ENCODE measurements around the gene TIRAP.

The TIRAP gene

GRCh38 chr11:126334659-126335462 lies 52.0 kb downstream of the TIRAP start:
- no peak for TF ChIP-seq CTCF (IDR thresholded peaks at IDR 0.05; ENCODE audit: low read length, missing control alignments)
- H3K4me3 ChIP-seq (replicated peaks; ENCODE audit: low read depth, low read length): no peak overlapping the region
- DNase-seq (ENCODE audit: low read depth): no peak

GRCh38 chr11:126335463-126335760 lies 52.5 kb downstream of the TIRAP start:
- no peak for TF ChIP-seq CTCF (IDR thresholded peaks at IDR 0.05; ENCODE audit: low read length, missing control alignments)
- no peak overlapping the region for H3K4me3 ChIP-seq (replicated peaks; ENCODE audit: low read depth, low read length)
- DNase-seq (ENCODE audit: low read depth): no peak

GRCh38 chr11:126336138-126336541 lies 53.2 kb downstream of the TIRAP start:
- no peak overlapping the region for H3K4me3 ChIP-seq (replicated peaks; ENCODE audit: low read depth, low read length)
- TF ChIP-seq CTCF (IDR thresholded peaks at IDR 0.05; ENCODE audit: low read length, missing control alignments): no peak
- DNase-seq (ENCODE audit: low read depth): no peak

GRCh38 chr11:126336671-126337101 lies 53.8 kb downstream of the TIRAP start:
- TF ChIP-seq CTCF (IDR thresholded peaks at IDR 0.05; ENCODE audit: low read length, missing control alignments): no peak
- H3K4me3 ChIP-seq (replicated peaks; ENCODE audit: low read depth, low read length): no peak overlapping the region
- peak; percentile 69 for DNase-seq (ENCODE audit: low read depth)

- no peak overlapping the region for H3K4me3 ChIP-seq (replicated peaks; ENCODE audit: low read depth, low read length)
- no peak for DNase-seq (ENCODE audit: low read depth)
- TF ChIP-seq CTCF (IDR thresholded peaks at IDR 0.05; ENCODE audit: low read length, missing control alignments): no peak
Observed at GRCh38 chr11:126337126-126337473, 54.2 kb downstream of the TIRAP start.

- no peak for DNase-seq (ENCODE audit: low read depth)
- no peak for TF ChIP-seq CTCF (IDR thresholded peaks at IDR 0.05; ENCODE audit: low read length, missing control alignments)
- no peak overlapping the region for H3K4me3 ChIP-seq (replicated peaks; ENCODE audit: low read depth, low read length)
Observed at GRCh38 chr11:126337474-126338241, 54.8 kb downstream of the TIRAP start.
